T-helper 1 cell treated with Interleukin-12 subunit alpha and Interleukin-12 subunit beta and Interleukin-4 antibody, amounts not matched to agents 30 ng/mL and 1 ng/mL, for 36 hours (primary cell): Measurements from ENCODE around the gene GKAP1. TPM values are rescaled to one million over a fixed set of nuclear protein-coding genes. Genes with fewer than 3 reads are reported as not detected.
"Not testable (repeated sequence)": the region's sequence is repeated elsewhere in the genome, so short reads cannot be mapped to it uniquely, and the experiment has no call there.

Experiments used
- intact Hi-C: fragments of 100-400 bp; cut with micrococcal nuclease; formaldehyde crosslinking; loops from one replicate; pipeline ENCODE4 v1.15.1; 2024
- total RNA-seq: library from RNA; stranded (reverse); gene quantifications from 2 replicates; pipeline ENCODE4 v1.2.3, GENCODE V29; 2022

GKAP1 gene
- 2.5 and 3.0 TPM in 2 replicates for total RNA-seq

DNA sequence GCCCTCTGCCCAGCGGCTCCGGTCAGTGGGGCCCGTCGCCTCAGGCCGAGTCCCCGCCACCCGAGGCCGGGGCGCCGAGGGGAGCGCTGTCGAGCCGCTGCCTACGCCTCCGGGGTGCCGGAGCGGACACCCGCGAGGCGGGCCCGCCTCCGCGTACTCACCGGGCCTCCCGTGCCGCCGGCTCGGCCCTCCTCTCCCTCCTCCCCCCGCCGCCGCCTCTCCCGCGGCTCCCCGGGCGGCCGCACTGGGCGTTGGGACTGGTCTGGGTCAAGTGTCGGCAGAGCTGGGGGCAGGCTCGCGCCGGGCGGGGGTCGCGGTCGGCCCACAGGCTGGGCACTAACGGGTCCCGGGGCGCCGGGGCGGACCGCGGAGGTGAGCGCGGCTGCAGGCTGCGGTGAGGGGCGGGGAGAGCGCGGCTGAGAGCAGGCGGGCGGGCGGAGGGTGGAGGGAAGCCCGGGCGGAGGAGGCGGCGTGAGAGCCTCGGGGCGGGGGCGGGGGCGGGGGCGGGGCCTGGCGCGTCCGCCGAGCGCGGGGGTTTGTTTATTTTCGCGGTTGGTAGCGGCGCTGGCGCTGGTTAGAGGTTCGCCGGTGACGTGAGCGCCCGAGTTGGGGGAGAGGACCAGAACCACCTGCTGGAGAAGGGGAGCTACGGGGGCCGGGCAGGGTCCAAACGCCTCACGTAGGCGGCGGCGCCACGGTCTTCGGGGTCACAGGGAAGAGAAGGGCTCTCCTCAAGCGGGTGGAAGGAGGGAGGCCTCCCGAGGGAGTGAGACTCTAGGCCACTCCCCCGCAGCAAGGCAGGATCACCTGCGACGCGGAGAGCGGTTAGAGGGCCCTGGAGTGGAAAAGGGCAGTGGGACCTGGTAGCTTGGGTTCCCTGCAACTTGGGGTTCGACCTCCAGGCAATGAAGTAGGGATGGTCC is at the start of gene GKAP1:
GKAP1 (minus strand) TSS at position 414 of the 923 bp plus-strand sequence. CDS start 11,252 bp downstream, outside the sequence.
- intact Hi-C loops: loop anchor here (1.0 to 5.0 kb wide), 4 partner anchors 104 to 195 kb away; partner anchors contain the start of genes HNRNPK, IDNK, KIF27 and RMI1

- intact Hi-C loops: not testable (repeated sequence)
These were observed 32.3 kb upstream of the GKAP1 start for GRCh38 chr9:83849895-83850294.

- intact Hi-C loops: loop anchor here (5.0 kb wide), 1 partner anchor 480 kb away; no protein-coding TSS in a partner anchor
These were observed 19.6 kb upstream of the GKAP1 start for GRCh38 chr9:83837070-83837643.

DNA sequence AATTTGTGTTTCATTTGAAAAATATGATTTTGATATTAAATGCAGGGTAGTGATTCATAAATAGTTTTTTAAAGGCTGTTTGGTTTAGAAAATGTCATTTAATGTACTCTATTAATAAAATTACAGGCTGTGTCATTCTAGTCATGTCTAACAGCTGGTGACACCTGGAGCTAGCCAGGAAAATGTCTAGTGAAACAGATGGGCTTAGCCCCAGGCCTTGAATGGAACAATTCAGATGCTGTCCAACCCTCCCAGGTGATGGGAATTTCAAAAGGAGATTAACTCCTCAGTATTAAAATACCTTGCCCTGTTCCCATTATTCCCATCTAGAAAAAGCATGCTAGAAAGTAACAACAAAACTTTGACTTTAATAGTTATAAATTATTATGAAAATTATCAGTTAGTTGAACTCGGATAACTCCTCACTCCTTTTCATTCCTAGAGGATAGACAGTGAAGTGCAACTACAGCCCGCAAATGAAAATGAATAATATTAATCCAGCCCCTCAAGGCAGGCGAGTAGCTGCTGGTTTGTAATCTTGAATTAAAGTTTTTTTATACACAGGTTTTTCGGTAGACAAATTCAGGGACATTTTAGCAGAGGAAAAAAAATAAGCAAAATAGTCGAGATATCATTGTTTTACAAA is 13.0 kb upstream of the GKAP1 start:
- intact Hi-C loops: not testable (repeated sequence)

DNA sequence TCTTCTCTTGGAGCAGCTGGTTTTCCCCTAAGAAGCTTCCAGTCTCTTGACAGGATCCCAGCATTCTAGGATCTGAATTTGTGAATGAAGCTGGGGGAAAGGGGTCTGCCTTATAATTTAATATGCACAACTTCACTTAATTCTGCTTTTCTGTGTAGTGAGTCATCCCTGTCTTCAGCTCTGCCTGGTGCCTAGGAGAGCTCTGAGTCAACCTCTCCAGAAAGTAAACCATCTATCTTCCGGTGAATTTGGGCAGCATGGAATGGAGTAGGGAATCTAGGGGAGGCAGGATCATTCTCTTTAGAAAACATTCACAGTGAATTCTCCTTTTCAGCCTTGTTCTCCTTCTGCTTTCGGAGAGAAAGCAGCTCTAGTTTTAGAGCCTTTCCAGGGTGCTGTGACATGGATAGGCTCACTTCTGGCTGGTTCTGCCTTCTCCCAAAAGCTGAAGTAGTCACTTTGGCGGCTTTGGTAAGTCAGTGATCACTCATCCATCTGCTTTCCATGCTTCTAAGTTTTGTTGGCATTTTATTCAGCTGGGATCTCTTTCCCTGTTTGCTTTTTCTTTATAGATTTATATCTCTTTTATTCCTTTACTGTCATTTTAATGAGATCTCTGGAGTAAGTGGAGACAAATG is 7.5 kb upstream of the GKAP1 start:
- intact Hi-C loops: not testable (repeated sequence)

- intact Hi-C loops: loop anchor here (1.0 to 5.0 kb wide), 4 partner anchors 104 to 194 kb away; partner anchors contain the start of genes HNRNPK, IDNK, KIF27 and RMI1
These were observed 586 bp downstream of the GKAP1 start for GRCh38 chr9:83817011-83817355.

DNA sequence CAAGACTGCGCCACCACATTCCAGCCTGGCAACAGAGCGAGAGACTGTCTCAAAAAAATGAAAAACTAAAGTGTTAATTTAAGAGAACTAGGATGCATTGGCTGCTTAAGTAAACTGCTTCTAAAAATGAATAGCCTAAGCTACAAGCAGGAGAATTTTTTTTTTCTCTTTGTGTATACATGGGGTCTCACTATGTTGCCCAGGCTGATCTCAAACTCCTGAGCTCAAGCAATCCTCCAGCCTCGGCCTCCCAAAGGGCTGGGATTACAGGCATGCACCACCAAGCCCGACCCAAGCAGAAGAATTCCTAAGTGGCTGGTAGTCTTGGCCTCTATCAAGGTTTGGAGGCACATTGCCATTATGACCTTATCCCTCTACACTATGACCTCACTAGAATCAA is 2.4 kb downstream of the GKAP1 start:
- intact Hi-C loops: loop anchor here (5.0 kb wide), 1 partner anchor 167 kb away; the partner anchor contains the start of genes HNRNPK and RMI1

DNA sequence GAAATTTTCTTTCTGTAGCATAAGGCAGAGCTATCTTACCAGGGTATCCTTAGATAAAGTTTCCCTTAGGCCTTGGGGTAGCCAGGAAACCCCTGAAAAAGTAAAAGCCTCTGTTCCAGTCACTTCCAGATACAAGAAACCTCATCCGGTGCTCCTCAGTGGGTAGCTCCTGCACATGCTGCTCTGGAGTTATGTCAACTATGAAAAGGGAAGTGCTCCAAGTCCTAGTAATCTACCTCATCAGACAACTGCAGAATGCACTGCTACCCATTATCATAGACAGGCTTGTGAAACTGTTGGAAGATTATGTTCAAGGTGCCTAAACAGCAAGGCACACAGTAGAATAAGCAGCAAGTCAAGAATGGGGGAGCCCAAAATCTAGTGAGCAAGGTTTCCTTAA is 8.4 kb downstream of the GKAP1 start:
- intact Hi-C loops: not testable (repeated sequence)

- intact Hi-C loops: not testable (repeated sequence)
These were observed 13.1 kb downstream of the GKAP1 start for GRCh38 chr9:83804454-83804853.

DNA sequence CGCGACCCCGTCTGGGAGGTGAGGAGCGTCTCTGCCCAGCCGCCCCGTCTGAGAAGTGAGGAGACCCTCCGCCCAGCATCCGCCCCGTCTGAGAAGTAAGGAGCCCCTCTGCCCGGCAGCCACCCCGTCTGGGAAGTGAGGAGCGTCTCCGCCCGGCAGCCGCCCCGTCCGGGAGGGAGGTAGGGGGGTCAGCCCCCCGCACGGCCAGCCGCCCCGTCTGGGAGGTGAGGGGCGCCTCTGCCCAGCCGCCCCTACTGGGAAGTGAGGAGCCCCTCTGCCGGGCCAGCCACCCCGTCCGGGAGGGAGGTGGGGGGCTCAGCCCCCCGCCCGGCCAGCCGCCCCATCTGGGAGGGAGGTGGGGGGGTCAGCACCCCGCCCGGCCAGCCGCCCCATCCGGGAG is 13.6 kb downstream of the GKAP1 start:
- intact Hi-C loops: not testable (repeated sequence)

DNA sequence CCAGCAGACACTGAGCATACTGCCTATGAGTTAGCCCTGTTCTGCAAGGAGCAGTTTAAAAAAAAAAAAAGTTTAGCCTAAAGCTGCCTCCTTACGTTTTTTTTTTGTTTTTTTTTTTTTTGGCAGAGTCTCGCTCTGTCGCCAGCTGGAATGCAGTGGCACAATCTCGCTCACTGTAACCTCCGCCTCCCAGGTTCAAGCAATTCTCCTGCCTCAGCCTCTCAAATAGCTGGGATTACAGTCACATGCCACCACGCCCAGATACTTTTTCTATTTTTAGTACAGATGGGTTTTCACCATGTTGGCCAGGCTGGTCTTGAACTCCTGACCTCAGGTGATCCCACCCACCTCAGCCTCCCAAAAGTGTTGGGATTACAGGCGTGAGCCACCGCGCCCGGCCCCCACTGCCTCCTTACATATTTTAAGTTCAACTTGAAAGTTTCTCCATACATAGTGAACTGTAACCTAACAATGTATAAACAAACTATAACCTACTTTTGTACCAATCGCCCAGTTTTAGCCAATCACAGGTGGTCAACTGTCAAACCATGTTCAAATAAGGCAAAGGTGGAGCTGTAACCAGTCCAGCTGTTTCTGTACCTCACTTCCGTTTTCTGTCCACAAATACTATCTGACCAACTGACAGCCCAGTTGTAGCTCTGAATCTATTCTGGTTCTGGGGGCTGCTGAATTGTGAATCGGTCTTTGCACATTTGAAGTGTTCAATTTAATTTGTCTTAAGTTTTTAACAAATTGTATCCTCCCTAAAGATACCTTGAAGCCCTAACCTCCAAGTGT is 17.1 kb downstream of the GKAP1 start:
- intact Hi-C loops: no loop called here

GRCh38 chr9:83794051-83794450 is 23.5 kb downstream of the GKAP1 start:
- intact Hi-C loops: no loop called here

DNA sequence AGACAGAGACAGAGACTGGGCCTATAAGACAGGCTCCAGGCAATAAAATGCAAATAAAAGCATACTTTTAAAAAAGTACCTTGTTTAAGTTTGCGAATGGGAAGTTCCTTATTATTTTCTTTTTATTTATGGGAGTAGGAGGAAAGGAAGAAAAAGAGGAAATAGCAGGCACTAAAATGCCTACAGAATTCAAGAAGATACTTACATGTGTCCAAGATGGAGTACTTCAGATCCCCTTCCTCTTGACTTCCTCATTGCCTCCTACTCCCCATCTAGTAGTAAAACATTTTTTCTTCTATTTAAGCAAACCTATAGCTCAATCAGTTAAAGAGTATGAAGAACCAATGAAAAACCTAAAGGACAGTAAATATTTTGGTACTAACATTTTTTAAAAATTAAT is 24.8 kb downstream of the GKAP1 start:
- intact Hi-C loops: no loop called here

DNA sequence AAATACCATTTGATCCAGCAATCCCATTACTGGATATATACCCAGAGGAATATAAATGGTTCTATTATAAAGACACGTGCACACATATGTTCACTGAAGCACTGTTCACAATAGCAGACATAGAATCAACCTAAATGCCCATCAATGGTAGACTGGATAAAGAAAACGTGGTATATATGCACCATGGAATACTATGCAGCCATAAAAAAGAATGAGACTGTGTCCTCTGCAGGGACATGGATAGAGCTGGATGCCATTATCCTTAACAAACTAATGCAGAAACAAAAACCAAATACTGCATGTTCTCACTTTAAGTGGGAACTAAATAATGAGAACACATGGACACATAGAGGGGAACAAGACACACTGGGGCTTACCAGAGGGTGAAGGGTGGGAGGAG is 39.4 kb downstream of the GKAP1 start:
- intact Hi-C loops: no loop called here

DNA sequence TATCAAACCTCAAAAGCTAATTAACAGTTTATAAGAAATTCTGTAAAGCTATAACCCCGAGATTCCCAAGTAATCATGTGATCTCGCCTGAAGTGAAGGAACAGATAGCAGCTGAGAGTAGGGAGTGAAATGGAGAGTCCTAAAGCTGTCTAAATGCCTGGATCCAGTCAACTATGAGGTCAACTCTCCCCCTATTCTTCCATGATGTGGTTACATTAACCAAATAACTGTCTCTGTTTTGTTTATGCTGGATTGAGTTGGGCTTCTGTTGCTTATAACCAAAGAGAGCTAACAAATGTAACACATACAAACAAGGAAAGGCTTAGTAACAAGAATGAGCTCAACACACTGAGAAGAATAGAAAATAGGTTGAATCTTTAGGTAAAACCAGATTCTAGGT is 41.6 kb downstream of the GKAP1 start:
- intact Hi-C loops: no loop called here

DNA sequence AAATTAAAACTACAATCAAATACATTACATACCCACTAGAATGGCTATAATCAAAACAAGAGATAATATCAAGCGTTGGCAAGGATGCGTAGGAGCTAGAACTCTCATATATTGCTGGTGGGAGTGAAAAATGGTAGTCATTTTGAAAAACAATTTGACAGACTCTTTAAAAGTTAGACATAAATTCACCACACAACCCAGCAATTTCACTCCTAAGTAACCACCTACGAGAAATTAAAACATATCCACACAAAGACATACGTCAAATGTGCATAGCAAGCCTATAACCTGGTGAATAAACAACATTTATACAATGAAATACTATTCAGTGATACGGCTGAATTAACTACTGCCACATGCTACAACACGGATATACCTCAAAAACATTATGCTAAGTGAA is 44.7 kb downstream of the GKAP1 start:
- intact Hi-C loops: no loop called here

DNA sequence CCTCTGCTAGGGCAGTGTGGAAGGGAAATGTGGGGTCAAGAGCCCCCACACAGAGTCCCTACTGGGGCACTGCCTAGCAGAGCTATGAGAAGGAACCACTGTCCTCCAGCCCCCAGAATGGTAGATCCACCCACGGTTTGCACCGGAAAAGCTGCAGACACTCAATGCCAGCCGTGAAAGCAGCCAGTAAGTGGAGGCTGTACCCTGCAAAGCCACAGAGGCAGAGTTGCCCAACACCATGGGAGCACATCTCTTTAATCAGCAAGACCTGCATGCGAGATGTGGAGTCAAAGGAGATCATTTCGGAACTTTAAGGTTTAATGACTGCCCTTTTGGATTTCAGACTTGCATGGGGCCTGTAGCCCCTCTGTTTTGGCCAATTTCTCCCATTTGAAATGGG is 52.2 kb downstream of the GKAP1 start:
- intact Hi-C loops: no loop called here

GRCh38 chr9:83754383-83754977 is 63.1 kb downstream of the GKAP1 start:
- intact Hi-C loops: no loop called here

GRCh38 chr9:83749706-83750105 is 67.9 kb downstream of the GKAP1 start:
- intact Hi-C loops: no loop called here

GRCh38 chr9:83744206-83744605 is 73.4 kb downstream of the GKAP1 start:
- intact Hi-C loops: no loop called here
